Common myeloid progenitor, CD34-positive (primary cell): Measurements from ENCODE around the gene ACOXL.

Experiments used
- CTCF ChIA-PET: fragments of 350-600 bp; sonication (Branson Sonifier 250); formaldehyde crosslinking; loops from one replicate; lab custom pipeline; 2021; ENCODE audit warnings: antibody characterized with exemption; lab: Charles Lee
- POLR2A ChIA-PET: fragments of 350-600 bp; sonication (Branson Sonifier 250); formaldehyde crosslinking; loops from one replicate; lab custom pipeline; 2021; ENCODE audit warnings: antibody characterized with exemption; lab: Charles Lee
- DNase-seq, 3 donors: peaks; one replicate each; pipeline versions ENCODE4 v3.0.0 to v3.0.0-alpha.2; 2013
- H3K27ac ChIP-seq, 2 experiments: 1 replicate in 1 of 2; 2 replicates in 1 of 2; pipeline ENCODE4 v1.7.0; 2013; ENCODE audit warnings: inconsistent platforms in 2 of 2, low read length in 2 of 2, mild to moderate bottlenecking in 2 of 2, low read depth in 1 of 2, moderate library complexity in 1 of 2; ENCODE audit not compliant: severe bottlenecking in 2 of 2, insufficient read depth in 1 of 2, poor library complexity in 1 of 2
- H3K27me3 ChIP-seq, 5 experiments: replicated peaks in 2 of 5; 1 replicate in 3 of 5; 2 replicates in 2 of 5; pipeline versions ENCODE4 v1.6.1 to v1.7.0; 2013; ENCODE audit warnings: low read length in 4 of 5, mild to moderate bottlenecking in 2 of 5, moderate library complexity in 2 of 5, inconsistent platforms in 1 of 5; ENCODE audit not compliant: insufficient read depth in 5 of 5, control insufficient read depth in 4 of 5
- H3K36me3 ChIP-seq, 4 experiments: 1 replicate in 2 of 4; 2 replicates in 2 of 4; pipeline versions ENCODE4 v1.6.1 to v1.7.0; 2013; ENCODE audit warnings: low read length in 3 of 4, control low read depth in 1 of 4, mild to moderate bottlenecking in 1 of 4; ENCODE audit not compliant: control insufficient read depth in 4 of 4, insufficient read depth in 4 of 4
- H3K4me1 ChIP-seq, 4 experiments: 1 replicate in 3 of 4; 2 replicates in 1 of 4; pipeline versions ENCODE4 v1.6.1 to v1.7.1; 2013; ENCODE audit warnings: low read length in 3 of 4, mild to moderate bottlenecking in 3 of 4, control low read depth in 1 of 4, inconsistent platforms in 1 of 4, moderate library complexity in 1 of 4; ENCODE audit not compliant: control insufficient read depth in 4 of 4, insufficient read depth in 4 of 4; ENCODE audit errors: control extremely low read depth in 1 of 4
- H3K4me3 ChIP-seq, 7 experiments: 1 replicate in 4 of 7; 2 replicates in 3 of 7; pipeline versions ENCODE4 v1.5.1 to v1.7.0; 2013; ENCODE audit warnings: mild to moderate bottlenecking in 7 of 7, low read length in 6 of 7, moderate library complexity in 6 of 7, inconsistent platforms in 2 of 7, low read depth in 2 of 7, control low read depth in 1 of 7; ENCODE audit not compliant: insufficient read depth in 4 of 7, control insufficient read depth in 1 of 7; ENCODE audit errors: extremely low read depth in 1 of 7
- H3K9me3 ChIP-seq, 5 experiments: 1 replicate in 4 of 5; 2 replicates in 1 of 5; pipeline versions ENCODE4 v1.6.1 to v1.7.1; 2013; ENCODE audit warnings: low read length in 4 of 5, mild to moderate bottlenecking in 2 of 5, inconsistent platforms in 1 of 5, low read depth in 1 of 5, moderate library complexity in 1 of 5; ENCODE audit not compliant: control insufficient read depth in 4 of 5, insufficient read depth in 2 of 5; ENCODE audit errors: control extremely low read depth in 1 of 5
- WGBS: methylation state at CpG from one replicate; pipeline ENCODE4 v1.1.5; 2013; ENCODE audit not compliant: insufficient coverage; 5-methylcytosine and 5-hydroxymethylcytosine counted together

The ACOXL gene

GRCh38 chr2:110820128-110820527 is 87.8 kb downstream of the ACOXL start:
- peaks cover 0 to 4% (median 0%) of the 10 kb centered on the region in 5 experiments for H3K27me3 ChIP-seq
- no peaks in the 10 kb centered on the region for H3K36me3 ChIP-seq
- DNase-seq = peak in 1 of 3 donors; percentile 18
- no peak overlapping the region for H3K4me3 ChIP-seq
- ChIA-PET POLR2A (no interaction called here), CTCF (interaction anchor here (1.6 kb wide), 1 partner anchor 14 kb away, joined by 3 read pairs; no protein-coding TSS in a partner anchor)
- peaks cover 0 to 16% (median 4%) of the 10 kb centered on the region in 5 experiments for H3K9me3 ChIP-seq
- H3K27ac ChIP-seq = no peak overlapping the region
- H3K4me1 ChIP-seq = peaks cover 0 to 10% (median 1%) of the 10 kb centered on the region in 4 experiments
- 0% methylated on average over 2 of the region's 2 CpGs for WGBS

GRCh38 chr2:110823165-110823564 is 90.8 kb downstream of the ACOXL start:
- Histone ChIP-seq H3K27ac (no peak overlapping the region), H3K4me1 (peaks cover 0 to 10% (median 1%) of the 10 kb centered on the region in 4 experiments), H3K9me3 (peaks cover 0 to 16% (median 4%) of the 10 kb centered on the region in 5 experiments), H3K27me3 (no peaks in the 10 kb centered on the region), H3K36me3 (no peaks in the 10 kb centered on the region), H3K4me3 (no peak overlapping the region)
- DNase-seq = no peak
- WGBS = no CpG with 5 or more reads among the region's 3 CpGs
- CTCF ChIA-PET = interaction anchor here (0.6 to 2.5 kb wide), 3 partner anchors 11 to 15 kb away, joined by 3 to 9 read pairs (median 3); no protein-coding TSS in a partner anchor
- POLR2A ChIA-PET = no interaction called here

- POLR2A ChIA-PET = interaction anchor here (0.6 kb wide), 1 partner anchor 686 kb away, joined by 6 read pairs; no protein-coding TSS in a partner anchor
- Histone ChIP-seq H3K9me3 (peaks cover 0 to 16% (median 4%) of the 10 kb centered on the region in 5 experiments), H3K36me3 (no peaks in the 10 kb centered on the region), H3K4me1 (no peaks in the 10 kb centered on the region), H3K4me3 (no peak overlapping the region), H3K27me3 (no peaks in the 10 kb centered on the region), H3K27ac (no peak overlapping the region)
- no peak for DNase-seq
- CTCF ChIA-PET = interaction anchor here (2.4 kb wide), 1 partner anchor 15 kb away, joined by 8 read pairs; no protein-coding TSS in a partner anchor
Measured at GRCh38 chr2:110827511-110827910, 95.1 kb downstream of the ACOXL start.

- DNase-seq = no peak
- no peaks in the 10 kb centered on the region for H3K27me3 ChIP-seq
- POLR2A ChIA-PET = no interaction called here
- no peak overlapping the region for H3K4me3 ChIP-seq
- no peak overlapping the region for H3K27ac ChIP-seq
- H3K4me1 ChIP-seq = no peaks in the 10 kb centered on the region
- H3K9me3 ChIP-seq = peaks cover 0 to 13% (median 4%) of the 10 kb centered on the region in 5 experiments
- no peaks in the 10 kb centered on the region for H3K36me3 ChIP-seq
- CTCF ChIA-PET = interaction anchor here (0.6 to 2.4 kb wide), 3 partner anchors 9 to 30 kb away, joined by 3 to 8 read pairs (median 3); no protein-coding TSS in a partner anchor
- 100% methylated on average over 6 of the region's 6 CpGs for WGBS
Measured at GRCh38 chr2:110828330-110828729, 96.0 kb downstream of the ACOXL start.

GRCh38 chr2:110829413-110830146 is 97.2 kb downstream of the ACOXL start:
- DNase-seq = no peak
- CTCF ChIA-PET = interaction anchor here (1.0 kb wide), 1 partner anchor 28 kb away, joined by 3 read pairs; no protein-coding TSS in a partner anchor
- Histone ChIP-seq H3K4me3 (no peak overlapping the region), H3K4me1 (peaks cover 0 to 6% (median 4%) of the 10 kb centered on the region in 4 experiments), H3K36me3 (no peaks in the 10 kb centered on the region), H3K27me3 (no peaks in the 10 kb centered on the region), H3K9me3 (peaks cover 0 to 5% (median 3%) of the 10 kb centered on the region in 5 experiments), H3K27ac (no peak overlapping the region)
- POLR2A ChIA-PET = no interaction called here
- WGBS = 100% methylated on average over 3 of the region's 6 CpGs

GRCh38 chr2:110832740-110833139 is 100.4 kb downstream of the ACOXL start:
- no peak overlapping the region for H3K4me3 ChIP-seq
- H3K4me1 ChIP-seq = peaks cover 0 to 9% (median 5%) of the 10 kb centered on the region in 4 experiments
- no peaks in the 10 kb centered on the region for H3K27me3 ChIP-seq
- DNase-seq = no peak
- no peak overlapping the region for H3K27ac ChIP-seq
- WGBS = no CpG with 5 or more reads among the region's 1 CpG
- CTCF ChIA-PET = no interaction called here
- H3K9me3 ChIP-seq = no peaks in the 10 kb centered on the region
- POLR2A ChIA-PET = no interaction called here
- no peaks in the 10 kb centered on the region for H3K36me3 ChIP-seq
